GM10266 (cell line): ENCODE results near the gene KDELR3.

Source experiments
- DNase-seq: peaks from one replicate; pipeline ENCODE4 v3.0.0; 2012; ENCODE audit errors: extremely low spot score
- CTCF ChIP-seq: IDR thresholded peaks from 2 replicates; pipeline ENCODE4 v1.5.1; 2012; ENCODE audit warnings: mild to moderate bottlenecking, low read depth; ENCODE audit not compliant: control insufficient read depth, insufficient read depth; ENCODE audit errors: missing control alignments

The KDELR3 gene

GRCh38 chr22:38487946-38488345 lies 20.1 kb downstream of the KDELR3 start:
- DNase-seq, result no peak
- no peak for TF ChIP-seq CTCF

GRCh38 chr22:38489142-38489541 lies 21.2 kb downstream of the KDELR3 start:
- no peak for TF ChIP-seq CTCF
- no peak for DNase-seq

GRCh38 chr22:38489561-38490145 lies 21.8 kb downstream of the KDELR3 start:
- TF ChIP-seq CTCF, result no peak
- no peak for DNase-seq

GRCh38 chr22:38490475-38490874 lies 22.6 kb downstream of the KDELR3 start:
- TF ChIP-seq CTCF, result no peak
- no peak for DNase-seq

GRCh38 chr22:38490915-38491314 lies 23.0 kb downstream of the KDELR3 start:
- DNase-seq, result no peak
- TF ChIP-seq CTCF, result no peak

- DNase-seq, result no peak
- TF ChIP-seq CTCF, result no peak
Observed at GRCh38 chr22:38491707-38492348, 23.9 kb downstream of the KDELR3 start.

GRCh38 chr22:38494498-38494897 lies 26.6 kb downstream of the KDELR3 start:
- no peak for DNase-seq
- TF ChIP-seq CTCF, result no peak
